ENCODE data around the gene SFXN3. TPM values are rescaled to one million over a fixed set of nuclear protein-coding genes. Genes with fewer than 3 reads are reported as not detected.
A peak's percentile ranks its signal among the peaks of the same experiment; 100 is the strongest.

SFXN3 gene
- total and polyA plus RNA-seq, 2 experiments from 2014 or later, result 0.68 to 3.8 TPM

DNA sequence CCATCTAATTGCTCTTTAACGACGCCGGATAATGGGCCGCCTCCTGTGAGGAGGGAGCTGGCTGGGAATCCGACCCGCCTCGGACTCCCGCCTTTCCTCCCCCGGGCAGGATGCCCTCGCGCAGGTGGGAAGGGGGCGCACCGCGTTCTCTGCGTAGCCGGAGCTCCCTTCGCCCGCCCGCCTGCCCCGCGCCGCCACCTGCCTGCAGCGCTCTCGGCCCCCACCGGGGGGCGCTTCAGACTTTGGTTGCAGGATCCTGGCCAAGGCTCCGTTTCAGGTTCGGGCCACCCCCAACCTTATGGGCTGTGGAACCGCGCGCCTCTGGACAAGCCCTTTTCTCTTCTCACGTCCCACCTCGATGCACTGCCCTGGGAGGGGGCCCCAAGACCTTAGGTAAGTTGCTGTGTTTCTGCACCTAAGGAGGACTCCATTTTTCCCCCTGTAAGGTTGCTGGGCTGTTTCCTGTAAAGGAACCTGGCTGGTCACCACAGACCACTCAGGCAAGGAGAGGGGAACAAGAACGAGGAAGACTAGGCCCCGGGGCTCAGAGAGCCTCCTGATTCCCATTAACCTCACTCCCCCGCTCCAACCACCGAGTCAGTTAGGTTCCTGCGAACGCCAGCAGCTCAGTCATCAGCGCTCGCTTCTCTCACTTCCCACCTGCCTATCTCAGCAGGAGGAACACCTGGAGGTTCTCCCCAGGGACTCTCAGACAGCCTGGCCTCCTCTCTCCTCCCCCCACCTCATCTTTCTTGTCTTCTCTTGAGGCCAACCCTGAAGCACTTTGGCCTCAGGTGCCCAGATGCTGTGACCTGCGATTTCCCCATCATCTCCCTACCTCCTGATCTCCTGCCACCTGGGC, 19.4 kb downstream of the SFXN3 start (continued):
- TF ChIP-seq, protein P1, sequence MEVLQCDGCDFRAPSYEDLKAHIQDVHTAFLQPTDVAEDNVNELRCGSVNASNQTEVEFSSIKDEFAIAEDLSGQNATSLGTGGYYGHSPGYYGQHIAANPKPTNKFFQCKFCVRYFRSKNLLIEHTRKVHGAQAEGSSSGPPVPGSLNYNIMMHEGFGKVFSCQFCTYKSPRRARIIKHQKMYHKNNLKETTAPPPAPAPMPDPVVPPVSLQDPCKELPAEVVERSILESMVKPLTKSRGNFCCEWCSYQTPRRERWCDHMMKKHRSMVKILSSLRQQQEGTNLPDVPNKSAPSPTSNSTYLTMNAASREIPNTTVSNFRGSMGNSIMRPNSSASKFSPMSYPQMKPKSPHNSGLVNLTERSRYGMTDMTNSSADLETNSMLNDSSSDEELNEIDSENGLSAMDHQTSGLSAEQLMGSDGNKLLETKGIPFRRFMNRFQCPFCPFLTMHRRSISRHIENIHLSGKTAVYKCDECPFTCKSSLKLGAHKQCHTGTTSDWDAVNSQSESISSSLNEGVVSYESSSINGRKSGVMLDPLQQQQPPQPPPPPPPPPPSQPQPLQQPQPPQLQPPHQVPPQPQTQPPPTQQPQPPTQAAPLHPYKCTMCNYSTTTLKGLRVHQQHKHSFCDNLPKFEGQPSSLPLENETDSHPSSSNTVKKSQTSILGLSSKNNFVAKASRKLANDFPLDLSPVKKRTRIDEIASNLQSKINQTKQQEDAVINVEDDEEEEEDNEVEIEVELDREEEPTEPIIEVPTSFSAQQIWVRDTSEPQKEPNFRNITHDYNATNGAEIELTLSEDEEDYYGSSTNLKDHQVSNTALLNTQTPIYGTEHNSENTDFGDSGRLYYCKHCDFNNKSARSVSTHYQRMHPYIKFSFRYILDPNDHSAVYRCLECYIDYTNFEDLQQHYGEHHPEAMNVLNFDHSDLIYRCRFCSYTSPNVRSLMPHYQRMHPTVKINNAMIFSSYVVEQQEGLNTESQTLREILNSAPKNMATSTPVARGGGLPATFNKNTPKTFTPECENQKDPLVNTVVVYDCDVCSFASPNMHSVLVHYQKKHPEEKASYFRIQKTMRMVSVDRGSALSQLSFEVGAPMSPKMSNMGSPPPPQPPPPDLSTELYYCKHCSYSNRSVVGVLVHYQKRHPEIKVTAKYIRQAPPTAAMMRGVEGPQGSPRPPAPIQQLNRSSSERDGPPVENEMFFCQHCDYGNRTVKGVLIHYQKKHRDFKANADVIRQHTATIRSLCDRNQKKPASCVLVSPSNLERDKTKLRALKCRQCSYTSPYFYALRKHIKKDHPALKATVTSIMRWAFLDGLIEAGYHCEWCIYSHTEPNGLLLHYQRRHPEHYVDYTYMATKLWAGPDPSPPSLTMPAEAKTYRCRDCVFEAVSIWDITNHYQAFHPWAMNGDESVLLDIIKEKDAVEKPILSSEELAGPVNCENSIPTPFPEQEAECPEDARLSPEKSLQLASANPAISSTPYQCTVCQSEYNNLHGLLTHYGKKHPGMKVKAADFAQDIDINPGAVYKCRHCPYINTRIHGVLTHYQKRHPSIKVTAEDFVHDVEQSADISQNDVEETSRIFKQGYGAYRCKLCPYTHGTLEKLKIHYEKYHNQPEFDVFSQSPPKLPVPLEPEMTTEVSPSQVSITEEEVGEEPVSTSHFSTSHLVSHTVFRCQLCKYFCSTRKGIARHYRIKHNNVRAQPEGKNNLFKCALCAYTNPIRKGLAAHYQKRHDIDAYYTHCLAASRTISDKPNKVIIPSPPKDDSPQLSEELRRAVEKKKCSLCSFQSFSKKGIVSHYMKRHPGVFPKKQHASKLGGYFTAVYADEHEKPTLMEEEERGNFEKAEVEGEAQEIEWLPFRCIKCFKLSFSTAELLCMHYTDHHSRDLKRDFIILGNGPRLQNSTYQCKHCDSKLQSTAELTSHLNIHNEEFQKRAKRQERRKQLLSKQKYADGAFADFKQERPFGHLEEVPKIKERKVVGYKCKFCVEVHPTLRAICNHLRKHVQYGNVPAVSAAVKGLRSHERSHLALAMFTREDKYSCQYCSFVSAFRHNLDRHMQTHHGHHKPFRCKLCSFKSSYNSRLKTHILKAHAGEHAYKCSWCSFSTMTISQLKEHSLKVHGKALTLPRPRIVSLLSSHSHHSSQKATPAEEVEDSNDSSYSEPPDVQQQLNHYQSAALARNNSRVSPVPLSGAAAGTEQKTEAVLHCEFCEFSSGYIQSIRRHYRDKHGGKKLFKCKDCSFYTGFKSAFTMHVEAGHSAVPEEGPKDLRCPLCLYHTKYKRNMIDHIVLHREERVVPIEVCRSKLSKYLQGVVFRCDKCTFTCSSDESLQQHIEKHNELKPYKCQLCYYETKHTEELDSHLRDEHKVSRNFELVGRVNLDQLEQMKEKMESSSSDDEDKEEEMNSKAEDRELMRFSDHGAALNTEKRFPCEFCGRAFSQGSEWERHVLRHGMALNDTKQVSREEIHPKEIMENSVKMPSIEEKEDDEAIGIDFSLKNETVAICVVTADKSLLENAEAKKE (CRISPR knock-in tag; IDR thresholded peaks at IDR 0.05), result no peak
- no peak for TF ChIP-seq ZNF331 (CRISPR knock-in tag; IDR thresholded peaks at IDR 0.05; ENCODE audit: low read depth)
- TF ChIP-seq JUNB (IDR thresholded peaks at IDR 0.05; ENCODE audit: unreplicated experiment), result no peak
- TF ChIP-seq, protein P2, sequence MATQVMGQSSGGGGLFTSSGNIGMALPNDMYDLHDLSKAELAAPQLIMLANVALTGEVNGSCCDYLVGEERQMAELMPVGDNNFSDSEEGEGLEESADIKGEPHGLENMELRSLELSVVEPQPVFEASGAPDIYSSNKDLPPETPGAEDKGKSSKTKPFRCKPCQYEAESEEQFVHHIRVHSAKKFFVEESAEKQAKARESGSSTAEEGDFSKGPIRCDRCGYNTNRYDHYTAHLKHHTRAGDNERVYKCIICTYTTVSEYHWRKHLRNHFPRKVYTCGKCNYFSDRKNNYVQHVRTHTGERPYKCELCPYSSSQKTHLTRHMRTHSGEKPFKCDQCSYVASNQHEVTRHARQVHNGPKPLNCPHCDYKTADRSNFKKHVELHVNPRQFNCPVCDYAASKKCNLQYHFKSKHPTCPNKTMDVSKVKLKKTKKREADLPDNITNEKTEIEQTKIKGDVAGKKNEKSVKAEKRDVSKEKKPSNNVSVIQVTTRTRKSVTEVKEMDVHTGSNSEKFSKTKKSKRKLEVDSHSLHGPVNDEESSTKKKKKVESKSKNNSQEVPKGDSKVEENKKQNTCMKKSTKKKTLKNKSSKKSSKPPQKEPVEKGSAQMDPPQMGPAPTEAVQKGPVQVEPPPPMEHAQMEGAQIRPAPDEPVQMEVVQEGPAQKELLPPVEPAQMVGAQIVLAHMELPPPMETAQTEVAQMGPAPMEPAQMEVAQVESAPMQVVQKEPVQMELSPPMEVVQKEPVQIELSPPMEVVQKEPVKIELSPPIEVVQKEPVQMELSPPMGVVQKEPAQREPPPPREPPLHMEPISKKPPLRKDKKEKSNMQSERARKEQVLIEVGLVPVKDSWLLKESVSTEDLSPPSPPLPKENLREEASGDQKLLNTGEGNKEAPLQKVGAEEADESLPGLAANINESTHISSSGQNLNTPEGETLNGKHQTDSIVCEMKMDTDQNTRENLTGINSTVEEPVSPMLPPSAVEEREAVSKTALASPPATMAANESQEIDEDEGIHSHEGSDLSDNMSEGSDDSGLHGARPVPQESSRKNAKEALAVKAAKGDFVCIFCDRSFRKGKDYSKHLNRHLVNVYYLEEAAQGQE (IDR thresholded peaks at IDR 0.05; ENCODE audit: unreplicated experiment), result no peak
- TF ChIP-seq, protein P3, sequence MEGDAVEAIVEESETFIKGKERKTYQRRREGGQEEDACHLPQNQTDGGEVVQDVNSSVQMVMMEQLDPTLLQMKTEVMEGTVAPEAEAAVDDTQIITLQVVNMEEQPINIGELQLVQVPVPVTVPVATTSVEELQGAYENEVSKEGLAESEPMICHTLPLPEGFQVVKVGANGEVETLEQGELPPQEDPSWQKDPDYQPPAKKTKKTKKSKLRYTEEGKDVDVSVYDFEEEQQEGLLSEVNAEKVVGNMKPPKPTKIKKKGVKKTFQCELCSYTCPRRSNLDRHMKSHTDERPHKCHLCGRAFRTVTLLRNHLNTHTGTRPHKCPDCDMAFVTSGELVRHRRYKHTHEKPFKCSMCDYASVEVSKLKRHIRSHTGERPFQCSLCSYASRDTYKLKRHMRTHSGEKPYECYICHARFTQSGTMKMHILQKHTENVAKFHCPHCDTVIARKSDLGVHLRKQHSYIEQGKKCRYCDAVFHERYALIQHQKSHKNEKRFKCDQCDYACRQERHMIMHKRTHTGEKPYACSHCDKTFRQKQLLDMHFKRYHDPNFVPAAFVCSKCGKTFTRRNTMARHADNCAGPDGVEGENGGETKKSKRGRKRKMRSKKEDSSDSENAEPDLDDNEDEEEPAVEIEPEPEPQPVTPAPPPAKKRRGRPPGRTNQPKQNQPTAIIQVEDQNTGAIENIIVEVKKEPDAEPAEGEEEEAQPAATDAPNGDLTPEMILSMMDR (conservative IDR thresholded peaks at IDR 0.05; ENCODE audit: low read depth in 2 of 2), result peak; percentile 76 to 79
- TF ChIP-seq ZNF114 (CRISPR knock-in tag; IDR thresholded peaks at IDR 0.05), result no peak
- TF ChIP-seq STAT1 (IDR thresholded peaks at IDR 0.05; ENCODE audit: unreplicated experiment), result no peak
